HCT116 (cell line): ENCODE data around the gene FNBP1L. TPM values are rescaled to one million over a fixed set of nuclear protein-coding genes. Genes with fewer than 3 reads are reported as not detected.
A peak's percentile ranks its signal among the peaks of the same experiment; 100 is the strongest.

Experiments used
- ATAC-seq: fragments of 200-7000 bp; cut with Tn5 transposase; 2 replicates; pipeline ENCODE4 v1.9.1; 2020; ENCODE audit warnings: mild to moderate bottlenecking, moderate library complexity
- BruUV-seq: library from RNA; stranded (reverse); fragments of 400-500 nt; replicated peaks from 2 replicates; lab custom pipeline; 2021; lab: Mats Ljungman, UMichigan
- CTCF ChIA-PET: fragments of 300-600 bp; sonication (Branson Sonifier 250); formaldehyde crosslinking; loops from one replicate; lab custom pipeline; 2021; ENCODE audit warnings: antibody characterized with exemption; lab: Charles Lee
- POLR2A ChIA-PET: fragments of 300-600, 350-600 bp; sonication (Branson Sonifier 250); formaldehyde crosslinking; loops from one replicate; lab custom pipeline; 2021; ENCODE audit warnings: antibody characterized with exemption; lab: Charles Lee
- RAD21 ChIA-PET, 2 experiments: fragments of 300-600 bp; sonication (Branson Sonifier 250); formaldehyde crosslinking; loops; one replicate each; lab custom pipeline; 2023; ENCODE audit warnings: low total read pairs in 2 of 2; ENCODE audit not compliant: uncharacterized antibody in 2 of 2, unreplicated experiment in 2 of 2, low non-redundant PET in 1 of 2; lab: Charles Lee
- DNase-seq: peaks from one replicate; pipeline ENCODE4 v3.0.0-alpha.2; 2010; ENCODE audit warnings: low read depth, low spot score
- H2AFZ ChIP-seq: fragments of 200-600 bp; shearing (Covaris generic), sonication (generic); 2 replicates; pipeline ENCODE4 v1.6.1; 2017; ENCODE audit warnings: low read depth, mixed run types, mixed read lengths, antibody characterized with exemption, low read length; ENCODE audit not compliant: poor library complexity, severe bottlenecking
- H3K27ac ChIP-seq: 2 replicates; pipeline ENCODE4 v1.5.1; 2012; ENCODE audit warnings: low read depth, low read length
- H3K27me3 ChIP-seq: fragments of 200-600 bp; sonication (generic); 2 replicates; pipeline ENCODE4 v1.6.1; 2016; ENCODE audit warnings: mixed run types, low read length, mixed read lengths; ENCODE audit not compliant: insufficient read depth
- H3K36me3 ChIP-seq, 2 experiments: fragments of 200-500 bp in 1 of 2; fragments of 200-600 bp in 1 of 2; sonication (Bioruptor generic) in 1 of 2; sonication (generic) in 1 of 2; 2 replicates each; pipeline versions ENCODE4 v1.5.1 to v1.6.1; 2014 to 2016; ENCODE audit warnings: low read length in 2 of 2, inconsistent platforms in 1 of 2, mixed read lengths in 1 of 2, mixed run types in 1 of 2; ENCODE audit not compliant: insufficient read depth in 2 of 2, control insufficient read depth in 1 of 2
- H3K4me1 ChIP-seq, 2 experiments: fragments of 200-600 bp in 1 of 2; sonication (generic) in 1 of 2; 2 replicates each; pipeline versions ENCODE4 v1.5.1 to v1.6.1; 2012 to 2017; ENCODE audit warnings: low read length in 2 of 2, inconsistent platforms in 1 of 2, mild to moderate bottlenecking in 1 of 2, mixed read lengths in 1 of 2, mixed run types in 1 of 2, moderate library complexity in 1 of 2; ENCODE audit not compliant: insufficient read depth in 2 of 2, control insufficient read depth in 1 of 2
- H3K4me2 ChIP-seq: fragments of 200-600 bp; sonication (generic); 2 replicates; pipeline ENCODE4 v1.6.1; 2017; ENCODE audit warnings: mixed run types, low read length, mixed read lengths
- H3K4me3 ChIP-seq, 2 experiments: fragments of 200-600 bp in 1 of 2; sonication (generic) in 1 of 2; replicated peaks in 1 of 2; 2 replicates each; pipeline ENCODE4 v1.5.1; 2011 to 2016; ENCODE audit warnings: low read length in 2 of 2, control low read depth in 1 of 2, low read depth in 1 of 2, mild to moderate bottlenecking in 1 of 2, mixed read lengths in 1 of 2, mixed run types in 1 of 2
- H3K79me2 ChIP-seq: fragments of 200-600 bp; sonication (generic); 2 replicates; pipeline ENCODE4 v1.6.1; 2017; ENCODE audit warnings: mild to moderate bottlenecking, mixed run types, low read length, moderate library complexity, mixed read lengths; ENCODE audit not compliant: insufficient read depth
- H3K9ac ChIP-seq: fragments of 200-600 bp; sonication (generic); 2 replicates; pipeline ENCODE4 v1.6.1; 2016; ENCODE audit warnings: low read length, mixed read lengths
- H3K9me2 ChIP-seq: fragments of 200-600 bp; sonication (generic), shearing (Covaris generic); 2 replicates; pipeline ENCODE4 v1.6.1; 2017; ENCODE audit warnings: mixed run types, mild to moderate bottlenecking, moderate library complexity; ENCODE audit not compliant: insufficient read depth
- H3K9me3 ChIP-seq, 2 experiments: fragments of 200-500 bp in 1 of 2; fragments of 200-600 bp in 1 of 2; sonication (Bioruptor generic) in 1 of 2; sonication (generic) in 1 of 2; 2 replicates each; pipeline ENCODE4 v1.6.1; 2014 to 2017; ENCODE audit warnings: low read length in 2 of 2, mixed read lengths in 2 of 2, inconsistent platforms in 1 of 2, low read depth in 1 of 2, mild to moderate bottlenecking in 1 of 2, mixed run types in 1 of 2, moderate library complexity in 1 of 2; ENCODE audit not compliant: control insufficient read depth in 1 of 2, insufficient read depth in 1 of 2
- H4K20me1 ChIP-seq: fragments of 200-600 bp; sonication (generic), shearing (Covaris generic); 2 replicates; pipeline ENCODE4 v1.6.1; 2017; ENCODE audit warnings: mixed run types, mild to moderate bottlenecking, moderate library complexity; ENCODE audit not compliant: insufficient read depth
- ATF3 ChIP-seq: IDR thresholded peaks from 2 replicates; pipeline ENCODE4 v1.6.1; 2012
- CEBPB ChIP-seq: IDR thresholded peaks from 2 replicates; pipeline ENCODE4 v1.6.1; 2012; ENCODE audit warnings: low read depth
- MAX ChIP-seq: IDR thresholded peaks from 2 replicates; pipeline ENCODE4 v1.6.1; 2012
- RAD21 ChIP-seq: IDR thresholded peaks from 2 replicates; pipeline ENCODE4 v1.6.1; 2012; ENCODE audit warnings: low read depth, mild to moderate bottlenecking
- SRF ChIP-seq: IDR thresholded peaks from 2 replicates; pipeline ENCODE4 v1.6.1; 2012; ENCODE audit warnings: low read depth
- YY1 ChIP-seq: IDR thresholded peaks from 2 replicates; pipeline ENCODE4 v1.6.1; 2011; ENCODE audit warnings: low read length, low read depth, moderate library complexity, mild to moderate bottlenecking; ENCODE audit not compliant: insufficient replicate concordance; ENCODE audit errors: extremely low read depth
- ZFX ChIP-seq: fragments of 450-650 bp; IDR thresholded peaks from 2 replicates; pipeline ENCODE4 v1.6.1; 2017
- ZNF274 ChIP-seq: fragments of 200-500 bp; sonication (Bioruptor generic); IDR thresholded peaks from 2 replicates; pipeline ENCODE4 v1.6.1; 2014; ENCODE audit warnings: mild to moderate bottlenecking, low read depth, low read length, inconsistent platforms
- intact Hi-C: fragments of 100-400 bp; cut with micrococcal nuclease; formaldehyde crosslinking; loops from 2 replicates; pipeline ENCODE4 v1.10.0; 2022
- total RNA-seq: library from RNA; stranded (reverse); gene quantifications from one replicate; pipeline ENCODE4 v1.2.1, GENCODE V29; 2021; ENCODE audit not compliant: unreplicated experiment
- TF ChIP-seq, protein P1 (sequence below), 3 experiments: fragments of 200-600 bp in 1 of 3; sonication (generic) in 1 of 3; IDR thresholded peaks in 2 of 3; conservative IDR thresholded peaks in 1 of 3; 2 replicates each; pipeline ENCODE4 v1.5.1; 2012 to 2017; ENCODE audit warnings: low read depth in 2 of 3, low read length in 2 of 3, antibody characterized with exemption in 1 of 3, borderline replicate concordance in 1 of 3, control low read depth in 1 of 3, mild to moderate bottlenecking in 1 of 3, mixed read lengths in 1 of 3, mixed run types in 1 of 3, moderate library complexity in 1 of 3; ENCODE audit not compliant: insufficient read depth in 1 of 3

Gene FNBP1L
- total RNA-seq, 1 experiment from 2014 or later = 26.1 TPM

DNA sequence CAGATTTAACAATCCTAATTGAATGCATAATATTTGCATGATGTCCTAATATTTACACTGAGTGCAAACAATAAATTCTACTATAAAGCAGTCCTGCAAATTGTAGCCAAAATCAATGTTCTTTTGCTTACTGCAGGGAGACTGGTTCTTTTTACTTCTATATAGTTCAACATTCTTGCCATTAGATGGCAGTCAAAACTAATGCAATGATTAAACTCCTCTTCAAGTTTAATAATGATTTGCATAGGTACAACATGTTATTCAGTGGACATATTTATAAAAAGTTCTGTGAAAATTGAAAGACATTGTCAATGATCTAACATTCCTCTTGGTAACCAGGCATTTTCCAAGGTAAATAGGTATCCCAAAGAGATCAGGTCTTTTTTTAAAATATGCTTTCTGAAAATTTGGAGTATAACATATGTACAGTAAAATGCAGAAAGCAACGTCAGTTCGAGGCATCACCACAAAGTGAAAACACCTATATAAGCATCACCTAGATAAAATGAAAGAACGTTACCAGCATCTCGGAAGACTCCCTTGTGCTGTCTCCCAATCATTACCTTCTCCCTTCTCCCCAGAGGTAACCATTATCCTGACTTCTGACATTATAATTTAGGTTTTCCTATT lies 9.8 kb upstream of the FNBP1L start:
- Histone ChIP-seq H2AFZ (peak overlapping the region; percentile 24), H3K9me3 (peaks cover 0 to 18% of the 10 kb centered on the region in 2 experiments; a peak in 2 of 4 replicates), H3K27ac (no peak overlapping the region), H3K4me3 (no peak overlapping the region), H3K36me3 (no peaks in the 10 kb centered on the region), H4K20me1 (no peaks in the 10 kb centered on the region), H3K4me1 (peaks cover 22 to 32% of the 10 kb centered on the region in 2 experiments), H3K79me2 (no peaks in the 10 kb centered on the region), H3K9me2 (no peaks in the 10 kb centered on the region), H3K4me2 (no peak overlapping the region), H3K27me3 (no peaks in the 10 kb centered on the region), H3K9ac (no peak overlapping the region)
- ATAC-seq (peak; percentile 37; the same call in 1 of the 2 replicates), DNase-seq (no peak)
- peak; percentile 90 for TF ChIP-seq RAD21
- no peak for TF ChIP-seq ATF3
- TF ChIP-seq MAX = no peak
- TF ChIP-seq, protein P1, sequence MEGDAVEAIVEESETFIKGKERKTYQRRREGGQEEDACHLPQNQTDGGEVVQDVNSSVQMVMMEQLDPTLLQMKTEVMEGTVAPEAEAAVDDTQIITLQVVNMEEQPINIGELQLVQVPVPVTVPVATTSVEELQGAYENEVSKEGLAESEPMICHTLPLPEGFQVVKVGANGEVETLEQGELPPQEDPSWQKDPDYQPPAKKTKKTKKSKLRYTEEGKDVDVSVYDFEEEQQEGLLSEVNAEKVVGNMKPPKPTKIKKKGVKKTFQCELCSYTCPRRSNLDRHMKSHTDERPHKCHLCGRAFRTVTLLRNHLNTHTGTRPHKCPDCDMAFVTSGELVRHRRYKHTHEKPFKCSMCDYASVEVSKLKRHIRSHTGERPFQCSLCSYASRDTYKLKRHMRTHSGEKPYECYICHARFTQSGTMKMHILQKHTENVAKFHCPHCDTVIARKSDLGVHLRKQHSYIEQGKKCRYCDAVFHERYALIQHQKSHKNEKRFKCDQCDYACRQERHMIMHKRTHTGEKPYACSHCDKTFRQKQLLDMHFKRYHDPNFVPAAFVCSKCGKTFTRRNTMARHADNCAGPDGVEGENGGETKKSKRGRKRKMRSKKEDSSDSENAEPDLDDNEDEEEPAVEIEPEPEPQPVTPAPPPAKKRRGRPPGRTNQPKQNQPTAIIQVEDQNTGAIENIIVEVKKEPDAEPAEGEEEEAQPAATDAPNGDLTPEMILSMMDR (IDR thresholded peaks at IDR 0.05 in 2 of 3, conservative IDR thresholded peaks at IDR 0.05 in 1 of 3; ENCODE audit: borderline replicate concordance in 1 of 3, insufficient read depth in 1 of 3, low read depth in 2 of 3, low read length in 2 of 3) = peak; percentile 38 to 78 (median 78); a peak in 4 of 6 replicates
- no peak for TF ChIP-seq YY1
- TF ChIP-seq ZFX = no peak
- TF ChIP-seq CEBPB = no peak
- TF ChIP-seq ZNF274 = no peak
- TF ChIP-seq SRF = peak; percentile 27; the same call in 1 of the 2 replicates
- ChIA-PET POLR2A (no interaction called here), CTCF (interaction anchor here (1.3 to 1.4 kb wide), 3 partner anchors 133 to 407 kb away, joined by 5 read pairs; no protein-coding TSS in a partner anchor), RAD21 (no interaction called here)
- intact Hi-C loops = loop anchor here (2.0 to 5.0 kb wide), 3 partner anchors 136 to 407 kb away; no protein-coding TSS in a partner anchor
- no TSS peak for BruUV-seq
